Fibroblast of villous mesenchyme (primary cell): Measurements from ENCODE around the gene DARS2. TPM values are rescaled to one million over a fixed set of nuclear protein-coding genes. Genes with fewer than 3 reads are reported as not detected.

Source experiments
- DNase-seq: peaks from one replicate; pipeline ENCODE4 v3.0.0-alpha.2; 2010; ENCODE audit warnings: low read depth
- H3K4me3 ChIP-seq: 2 replicates; pipeline ENCODE4 v1.5.1; 2011; ENCODE audit warnings: low read depth, mild to moderate bottlenecking, low read length
- total RNA-seq: library from RNA; depleted of rRNA; stranded (reverse); fragments of >200 nt; gene quantifications from 2 replicates; pipeline ENCODE4 v1.2.3, GENCODE V29; 2012
- TF ChIP-seq, protein P1 (sequence below): IDR thresholded peaks from 2 replicates; pipeline ENCODE4 v1.5.1; 2012; ENCODE audit warnings: low read depth, mild to moderate bottlenecking, low read length; ENCODE audit not compliant: insufficient read depth

The DARS2 gene
- total RNA-seq, 1 donor, result 31.5 TPM

- H3K4me3 ChIP-seq, result peak overlapping the region; percentile 82
- TF ChIP-seq, protein P1, sequence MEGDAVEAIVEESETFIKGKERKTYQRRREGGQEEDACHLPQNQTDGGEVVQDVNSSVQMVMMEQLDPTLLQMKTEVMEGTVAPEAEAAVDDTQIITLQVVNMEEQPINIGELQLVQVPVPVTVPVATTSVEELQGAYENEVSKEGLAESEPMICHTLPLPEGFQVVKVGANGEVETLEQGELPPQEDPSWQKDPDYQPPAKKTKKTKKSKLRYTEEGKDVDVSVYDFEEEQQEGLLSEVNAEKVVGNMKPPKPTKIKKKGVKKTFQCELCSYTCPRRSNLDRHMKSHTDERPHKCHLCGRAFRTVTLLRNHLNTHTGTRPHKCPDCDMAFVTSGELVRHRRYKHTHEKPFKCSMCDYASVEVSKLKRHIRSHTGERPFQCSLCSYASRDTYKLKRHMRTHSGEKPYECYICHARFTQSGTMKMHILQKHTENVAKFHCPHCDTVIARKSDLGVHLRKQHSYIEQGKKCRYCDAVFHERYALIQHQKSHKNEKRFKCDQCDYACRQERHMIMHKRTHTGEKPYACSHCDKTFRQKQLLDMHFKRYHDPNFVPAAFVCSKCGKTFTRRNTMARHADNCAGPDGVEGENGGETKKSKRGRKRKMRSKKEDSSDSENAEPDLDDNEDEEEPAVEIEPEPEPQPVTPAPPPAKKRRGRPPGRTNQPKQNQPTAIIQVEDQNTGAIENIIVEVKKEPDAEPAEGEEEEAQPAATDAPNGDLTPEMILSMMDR, result no peak
- DNase-seq, result no peak
Observed at GRCh38 chr1:173866413-173867115, 42.1 kb downstream of the DARS2 start.

DNA sequence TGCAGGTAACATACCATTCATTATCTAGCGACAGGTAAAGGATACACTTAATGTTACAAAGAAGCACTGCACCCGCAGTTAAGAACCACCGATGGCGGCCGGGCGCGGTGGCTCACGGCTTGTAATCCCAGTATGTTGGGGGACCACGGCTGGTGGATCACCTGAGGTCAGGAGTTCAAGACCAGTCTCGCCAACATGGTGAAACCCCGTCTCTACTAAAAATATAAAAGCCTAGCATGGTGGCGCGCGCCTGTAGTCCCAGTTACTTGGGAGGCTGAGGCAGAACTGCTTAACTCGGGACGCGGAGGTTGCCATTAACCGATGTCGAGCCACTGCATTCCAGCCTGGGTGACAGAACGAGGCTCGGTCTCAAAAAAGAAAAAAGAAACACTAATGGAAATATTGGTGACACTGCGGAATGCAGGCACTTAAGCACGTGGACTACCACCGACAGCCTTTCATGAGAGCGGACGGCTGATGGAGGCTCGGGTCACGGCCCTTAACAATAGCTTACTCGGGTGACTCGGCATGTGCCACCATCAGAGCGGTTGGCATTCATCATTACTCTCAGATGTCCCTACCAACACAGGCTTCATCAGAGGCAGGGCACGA lies 42.8 kb downstream of the DARS2 start:
- TF ChIP-seq, protein P1, result no peak
- no peak for DNase-seq
- peak overlapping the region; percentile 82 for H3K4me3 ChIP-seq

GRCh38 chr1:173867753-173868265 lies 43.3 kb downstream of the DARS2 start, which contains the start of gene GAS5:
Gene GAS5, minus strand, starts transcription at chr1:173867989.
- peak within 1 kb of the TSS; percentile 82 for H3K4me3 ChIP-seq
- TF ChIP-seq, protein P1, result no peak
- peak; percentile 100 for DNase-seq

GRCh38 chr1:173868266-173869020 lies 44.0 kb downstream of the DARS2 start, which contains the start of gene ZBTB37:
Gene ZBTB37, plus strand, starts transcription at chr1:173868380. Its CDS starts 1,846 bp downstream, at chr1:173870226.
- TF ChIP-seq, protein P1, result no peak
- peak within 1 kb of the TSS; percentile 82 for H3K4me3 ChIP-seq
- peak; percentile 77 for DNase-seq

DNA sequence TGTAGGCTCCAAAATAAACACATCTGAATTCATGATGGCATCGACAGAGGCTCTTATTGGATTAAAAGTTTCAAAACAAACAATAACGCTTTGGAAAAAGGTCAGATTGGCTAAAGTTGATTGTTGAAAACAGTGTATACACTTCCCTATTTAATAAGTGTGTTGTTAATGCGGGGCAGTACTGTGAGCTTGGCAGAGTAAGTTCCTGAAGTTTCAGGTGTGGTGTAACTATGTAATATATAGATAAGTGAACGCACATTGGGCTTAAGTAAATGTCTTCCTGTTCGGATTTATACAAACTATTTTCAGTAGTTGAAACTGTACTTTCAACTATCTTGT lies 44.5 kb downstream of the DARS2 start:
- H3K4me3 ChIP-seq, result peak overlapping the region; percentile 82
- DNase-seq, result no peak
- TF ChIP-seq, protein P1, result no peak

DNA sequence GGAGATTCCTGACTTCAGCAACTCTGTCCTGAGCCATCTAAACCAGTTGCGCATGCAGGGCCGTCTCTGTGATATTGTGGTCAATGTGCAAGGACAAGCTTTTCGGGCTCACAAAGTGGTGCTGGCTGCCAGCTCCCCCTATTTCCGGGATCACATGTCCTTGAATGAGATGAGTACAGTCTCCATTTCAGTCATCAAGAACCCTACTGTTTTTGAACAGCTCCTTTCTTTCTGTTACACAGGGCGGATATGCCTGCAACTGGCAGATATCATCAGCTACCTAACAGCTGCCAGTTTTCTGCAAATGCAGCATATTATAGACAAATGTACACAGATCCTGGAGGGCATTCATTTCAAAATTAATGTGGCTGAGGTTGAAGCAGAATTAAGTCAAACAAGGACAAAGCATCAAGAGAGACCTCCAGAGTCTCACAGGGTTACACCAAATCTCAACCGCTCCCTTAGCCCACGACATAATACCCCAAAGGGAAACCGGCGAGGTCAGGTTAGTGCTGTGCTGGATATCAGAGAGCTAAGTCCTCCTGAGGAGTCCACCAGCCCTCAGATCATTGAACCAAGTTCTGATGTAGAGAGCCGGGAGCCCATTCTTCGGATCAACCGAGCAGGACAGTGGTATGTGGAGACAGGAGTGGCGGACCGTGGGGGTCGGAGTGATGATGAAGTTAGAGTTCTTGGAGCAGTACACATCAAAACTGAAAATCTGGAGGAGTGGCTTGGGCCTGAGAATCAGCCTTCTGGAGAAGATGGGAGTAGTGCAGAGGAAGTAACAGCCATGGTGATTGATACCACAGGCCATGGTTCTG lies 46.0 kb downstream of the DARS2 start:
- TF ChIP-seq, protein P1, result no peak
- H3K4me3 ChIP-seq, result no peak overlapping the region
- no peak for DNase-seq
